HG02884 (cell line): ENCODE results near the gene SS18.

Source experiments
- ATAC-seq: cut with Tn5 transposase; IDR thresholded peaks from one replicate; pipeline ENCODE4 v1.9.1; 2021; ENCODE audit warnings: mild to moderate bottlenecking, moderate library complexity; ENCODE audit not compliant: unreplicated experiment

SS18 gene

GRCh38 chr18:26003817-26004216 lies 86.6 kb downstream of the SS18 start:
- ATAC-seq, result no peak

- no peak for ATAC-seq
Measured at GRCh38 chr18:26003356-26003755, 87.1 kb downstream of the SS18 start.

- no peak for ATAC-seq
Measured at GRCh38 chr18:26002375-26002910, 88.0 kb downstream of the SS18 start.

GRCh38 chr18:25998461-25998860 lies 92.0 kb downstream of the SS18 start:
- no peak for ATAC-seq

GRCh38 chr18:25992566-25992965 lies 97.8 kb downstream of the SS18 start:
- ATAC-seq, result no peak

GRCh38 chr18:25990473-25990872 lies 99.9 kb downstream of the SS18 start:
- no peak for ATAC-seq

- no peak for ATAC-seq
Measured at GRCh38 chr18:25985707-25986394, 104.6 kb downstream of the SS18 start.

GRCh38 chr18:25983730-25984129 lies 106.7 kb downstream of the SS18 start:
- ATAC-seq, result no peak

- no peak for ATAC-seq
Measured at GRCh38 chr18:25982961-25983360, 107.5 kb downstream of the SS18 start.

GRCh38 chr18:25982153-25982552 lies 108.3 kb downstream of the SS18 start:
- no peak for ATAC-seq

- ATAC-seq, result no peak
Measured at GRCh38 chr18:25979369-25980040, 110.9 kb downstream of the SS18 start.

GRCh38 chr18:25976554-25976953 lies 113.9 kb downstream of the SS18 start:
- no peak for ATAC-seq

GRCh38 chr18:25974630-25975077 lies 115.8 kb downstream of the SS18 start:
- no peak for ATAC-seq
